GM21367 (cell line): Measurements from ENCODE around the gene DKK3.

Experiments
- ATAC-seq: cut with Tn5 transposase; IDR thresholded peaks from one replicate; pipeline ENCODE4 v1.9.1; 2021; ENCODE audit not compliant: unreplicated experiment

The DKK3 gene

DNA sequence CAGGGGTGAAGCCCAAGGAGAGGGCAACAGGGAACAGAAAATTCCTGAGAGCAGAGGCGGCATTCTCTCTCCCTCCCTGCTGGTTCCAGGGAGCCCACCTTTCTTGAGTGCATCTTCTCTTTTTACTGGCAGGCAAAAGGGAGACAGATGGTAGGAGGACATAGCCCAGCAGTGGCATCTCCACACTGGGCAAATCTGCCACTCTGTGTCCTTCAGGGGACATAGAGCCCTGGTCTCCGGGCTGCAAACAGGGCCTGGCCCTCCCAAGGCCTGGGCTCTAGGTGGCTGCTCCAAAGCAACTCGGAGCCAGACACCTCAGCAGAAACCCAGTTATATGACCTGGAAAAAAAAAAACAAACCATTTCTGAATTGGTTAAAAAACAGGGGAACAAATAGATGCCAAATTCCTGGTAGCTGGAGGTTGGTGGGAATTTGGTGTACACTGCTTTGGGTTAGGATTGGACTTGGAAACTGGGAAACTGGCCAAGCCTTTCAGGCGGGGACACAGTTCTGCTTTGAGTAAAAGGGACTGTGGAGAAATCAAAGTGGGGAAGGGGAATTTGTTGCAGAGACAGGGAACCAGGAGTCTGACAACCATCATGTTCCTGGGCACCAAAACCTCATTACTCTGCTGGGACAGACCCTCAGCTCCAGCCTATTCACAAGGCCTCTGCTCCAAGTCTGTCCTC lies 23.6 kb upstream of the DKK3 start:
- ATAC-seq: no peak

- ATAC-seq: no peak
Observed at GRCh38 chr11:12029738-12030363, 21.4 kb upstream of the DKK3 start.

DNA sequence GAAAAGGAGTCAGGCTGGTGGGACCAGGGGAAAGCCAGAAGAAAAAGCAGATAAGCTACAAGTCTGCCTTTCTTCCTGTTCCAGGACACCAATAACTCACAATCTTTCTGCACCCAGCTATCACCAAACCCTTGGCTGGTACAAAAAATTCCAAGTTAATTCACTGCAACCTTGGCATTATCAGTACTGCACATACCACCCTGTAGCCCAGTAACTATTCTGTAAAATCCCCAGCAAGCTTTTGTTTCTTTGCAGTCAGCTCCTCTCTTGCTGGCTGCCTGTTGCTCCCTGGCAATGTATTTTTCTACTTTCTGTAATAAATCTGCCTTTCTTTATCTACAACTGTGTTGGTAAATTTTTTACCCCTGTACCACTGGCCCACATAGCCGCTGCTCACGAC lies 20.7 kb upstream of the DKK3 start:
- no peak for ATAC-seq

DNA sequence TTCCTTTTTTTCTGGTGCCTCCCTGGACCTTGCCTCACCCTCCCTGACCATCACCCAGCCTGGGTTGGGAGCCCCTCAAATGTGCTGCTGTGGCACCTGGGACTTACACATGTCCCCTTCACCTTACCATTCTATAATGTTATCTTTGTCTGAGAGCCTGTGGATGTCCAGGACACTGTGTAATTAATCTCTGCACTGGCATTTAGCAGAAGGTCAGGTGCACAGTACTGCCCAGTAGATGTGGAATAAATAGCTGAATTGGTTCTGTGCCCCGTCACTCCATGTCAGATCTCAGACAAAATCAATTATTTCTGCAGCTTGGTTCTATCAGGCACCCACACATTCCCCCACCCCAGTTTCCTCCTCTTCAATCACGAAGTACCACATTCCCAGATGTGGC lies 19.9 kb upstream of the DKK3 start:
- ATAC-seq: no peak

DNA sequence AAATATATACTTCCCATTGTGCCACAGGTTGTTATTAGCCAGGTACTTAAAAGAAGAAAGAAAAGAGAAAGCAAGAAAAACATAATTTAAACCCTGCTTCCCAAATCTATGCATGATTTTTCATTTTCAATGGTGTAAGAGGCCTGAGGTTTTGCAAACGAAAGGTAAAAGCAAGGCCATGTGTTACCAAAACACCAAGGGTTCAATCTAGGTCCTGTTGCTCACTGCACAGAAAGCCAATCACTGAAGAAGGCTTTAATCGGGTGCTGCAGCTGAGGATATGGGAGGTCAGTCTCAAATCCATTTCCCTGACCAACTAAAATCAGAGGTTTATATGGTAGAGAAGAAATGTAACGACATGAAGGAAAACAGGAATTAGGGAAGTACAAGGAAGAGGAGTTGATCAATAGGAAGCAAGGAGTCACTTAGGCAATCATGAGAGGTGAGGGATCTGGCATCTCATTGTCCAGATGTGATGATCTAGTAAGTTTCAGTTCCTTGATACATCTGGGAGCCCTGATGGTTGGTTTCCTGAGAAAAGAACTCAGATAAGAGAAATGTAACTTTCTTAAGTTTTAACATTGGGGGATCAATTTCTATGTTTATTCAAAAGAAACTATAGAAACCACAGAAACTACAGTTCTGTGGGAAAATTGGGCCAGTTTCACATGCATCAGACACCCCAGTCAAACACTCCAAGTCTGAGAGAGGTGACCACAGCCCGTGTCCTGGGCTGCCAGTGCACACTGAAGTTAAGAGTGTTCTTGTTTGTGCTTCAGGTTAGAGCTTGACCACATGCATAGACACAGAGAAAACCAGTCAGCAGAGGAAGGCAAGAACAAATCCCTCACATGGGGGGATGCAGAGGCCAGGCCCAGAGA lies 18.1 kb upstream of the DKK3 start:
- no peak for ATAC-seq

- no peak for ATAC-seq
Observed at GRCh38 chr11:12024254-12024926, 16.0 kb upstream of the DKK3 start.

- ATAC-seq: no peak
Observed at GRCh38 chr11:12023015-12023414, 14.6 kb upstream of the DKK3 start.

DNA sequence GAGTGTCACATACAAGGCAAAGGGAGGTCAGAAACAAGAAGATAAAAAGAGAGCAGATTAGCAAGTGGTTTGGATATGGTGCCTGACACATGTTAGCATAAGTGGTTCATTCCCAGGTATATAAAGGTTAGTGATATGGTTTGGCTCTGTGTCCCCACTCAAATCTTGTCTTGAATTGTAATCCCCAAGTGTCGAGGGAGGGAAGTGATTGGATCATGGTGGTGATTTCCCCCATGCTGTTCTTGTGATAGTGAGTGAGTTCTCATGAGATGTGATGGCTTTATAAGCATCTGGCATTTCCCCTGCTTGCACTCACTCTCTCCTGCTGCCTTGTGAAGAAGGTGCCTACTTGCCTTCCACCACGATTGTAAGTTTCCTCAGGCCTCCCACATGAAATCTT lies 12.1 kb upstream of the DKK3 start:
- ATAC-seq: no peak

DNA sequence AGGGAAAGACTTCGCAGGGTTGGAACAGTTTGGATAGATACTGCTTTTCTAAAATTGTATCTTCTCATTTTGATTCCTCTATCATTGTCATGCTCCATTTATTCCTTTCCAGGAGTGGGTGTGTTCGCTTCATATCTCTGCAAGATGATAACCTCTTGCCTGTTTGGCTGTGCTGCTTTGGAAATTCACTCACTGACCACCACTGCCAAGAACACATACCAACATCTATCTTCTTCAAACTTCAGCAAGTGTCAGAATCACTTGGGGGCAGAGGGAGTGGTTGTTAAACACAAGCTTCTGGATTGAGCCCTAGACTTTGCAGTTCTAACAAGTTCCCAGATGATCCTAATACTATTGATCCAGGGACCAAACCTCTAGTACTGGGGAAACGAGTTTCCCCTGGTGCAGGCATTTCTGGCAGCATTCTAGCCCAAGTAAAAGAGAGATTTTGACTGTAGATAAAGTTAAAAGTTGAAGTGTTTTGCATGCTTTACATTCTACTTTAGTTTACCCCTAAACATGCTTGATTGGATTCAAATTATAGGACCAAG lies 11.5 kb upstream of the DKK3 start:
- ATAC-seq: no peak

DNA sequence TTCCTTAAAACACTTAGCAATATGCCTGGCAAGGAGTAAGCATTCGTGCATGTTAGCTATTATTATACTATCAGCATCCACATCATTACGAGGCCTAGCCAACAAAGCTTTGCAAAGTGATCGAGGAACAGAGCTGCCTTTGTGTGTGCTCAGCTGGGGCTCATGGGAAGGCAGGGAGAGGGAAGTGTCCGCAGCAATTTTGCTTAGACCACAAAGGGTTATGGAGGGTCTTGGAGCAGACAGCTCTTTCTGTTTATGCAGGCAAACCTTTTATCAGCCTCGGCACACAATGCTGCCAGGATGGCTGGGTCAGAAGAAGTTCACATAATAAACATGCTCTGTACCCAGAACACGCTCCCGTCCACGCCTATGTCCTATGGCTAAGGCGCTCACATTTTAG lies 10.9 kb upstream of the DKK3 start:
- no peak for ATAC-seq

DNA sequence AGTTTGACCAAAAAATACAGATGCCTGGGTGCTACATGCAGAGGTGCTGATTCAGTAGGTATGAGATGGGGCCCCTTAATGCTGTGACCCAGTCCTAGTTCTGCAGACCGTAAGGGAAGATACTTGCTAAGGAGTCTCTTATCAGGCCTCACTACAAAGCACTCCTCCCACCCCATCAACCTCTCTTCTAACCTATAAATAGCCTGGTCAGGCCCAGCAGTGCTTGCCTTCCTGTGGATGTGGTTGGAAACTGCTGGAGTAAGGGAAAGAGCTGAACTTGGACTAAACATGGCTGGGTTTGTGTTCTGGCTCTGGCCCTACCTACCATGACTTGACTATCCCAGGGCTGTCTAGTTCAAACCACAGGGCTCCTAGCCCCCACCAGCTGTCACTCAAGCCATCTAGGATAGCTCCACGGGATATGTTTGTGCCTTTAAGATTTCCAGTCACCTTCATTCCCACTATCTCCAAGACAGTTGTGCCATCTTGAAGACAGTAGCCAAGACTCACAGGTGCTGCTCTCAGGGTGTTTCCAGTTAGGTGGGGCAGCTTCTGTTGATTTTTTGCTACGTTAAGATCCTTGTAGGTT lies 9.5 kb upstream of the DKK3 start:
- no peak for ATAC-seq

DNA sequence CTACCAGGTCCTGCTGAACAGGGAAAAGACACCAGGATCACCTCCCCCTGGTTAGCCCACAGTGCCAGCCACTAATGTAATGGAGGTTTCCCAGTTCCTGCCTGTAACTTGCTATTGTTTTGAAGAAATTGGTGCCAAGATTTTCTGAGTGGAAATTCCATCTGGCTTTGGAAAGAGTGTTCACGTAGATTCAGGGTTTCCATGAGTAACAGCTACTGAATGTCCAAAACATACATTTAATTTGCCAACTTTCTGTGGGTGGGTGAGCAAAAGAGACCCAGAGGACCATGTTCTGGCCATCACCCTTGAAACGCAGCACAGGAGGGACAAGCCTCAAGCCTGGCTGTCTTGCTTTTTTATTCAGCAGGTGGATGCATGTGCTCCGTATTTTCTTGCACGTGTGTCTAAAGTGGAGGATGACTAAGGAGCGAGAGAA lies 8.8 kb upstream of the DKK3 start:
- ATAC-seq: no peak

GRCh38 chr11:12016246-12016645 lies 7.8 kb upstream of the DKK3 start:
- no peak for ATAC-seq

GRCh38 chr11:12015486-12015885 lies 7.1 kb upstream of the DKK3 start:
- no peak for ATAC-seq

GRCh38 chr11:12013781-12014180 lies 5.4 kb upstream of the DKK3 start:
- ATAC-seq: no peak

- ATAC-seq: no peak
Observed at GRCh38 chr11:12009617-12010321, 1.3 kb upstream of the DKK3 start.

- ATAC-seq: no peak
Observed at GRCh38 chr11:12008790-12009616, 577 bp upstream of the DKK3 start.

GRCh38 chr11:12007230-12007593 lies 1.2 kb downstream of the DKK3 start:
- no peak for ATAC-seq

DNA sequence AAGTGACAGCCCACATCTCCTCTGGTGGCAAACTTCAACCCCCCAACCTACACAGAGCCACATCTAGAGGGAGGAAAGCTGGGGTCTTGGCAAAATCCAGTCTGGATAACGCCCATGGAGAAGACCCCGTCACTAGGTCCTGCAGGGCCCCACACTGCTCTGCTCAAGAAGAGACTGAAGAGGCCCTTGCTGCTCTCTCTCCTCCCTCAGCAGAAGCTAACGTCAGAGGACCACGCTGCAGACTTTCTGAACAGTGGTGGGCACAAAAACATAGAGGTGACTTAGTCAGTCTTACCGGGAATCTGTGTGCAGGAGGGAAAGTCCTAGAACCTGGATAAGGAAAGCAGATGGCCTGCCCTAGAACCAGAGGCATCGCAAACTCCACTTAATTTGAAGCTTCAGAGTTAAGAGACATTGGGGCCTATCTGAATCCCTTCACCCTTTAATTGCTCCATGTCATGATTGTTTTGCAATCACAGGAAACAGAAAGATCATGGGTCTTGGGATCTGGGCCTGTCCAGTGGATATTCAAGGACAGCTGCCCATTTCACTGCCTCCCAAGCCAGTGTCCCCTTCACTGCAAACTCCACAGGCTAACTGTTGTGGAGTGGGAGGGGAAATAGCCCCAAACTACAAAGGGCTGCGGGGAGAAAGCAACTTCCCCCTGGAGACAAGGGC lies 1.7 kb downstream of the DKK3 start:
- no peak for ATAC-seq
